Thyroid gland (tissue), 4 donors: ENCODE measurements around the gene FUCA2.

Source experiments
- POLR2A ChIP-seq, 2 donors: fragments of 450-650 bp; IDR thresholded peaks; one replicate each; pipeline ENCODE4 v1.6.1; 2017; ENCODE audit warnings: antibody characterized with exemption in 2 of 2, mild to moderate bottlenecking in 2 of 2, moderate library complexity in 1 of 2
- TF ChIP-seq, protein P1 (sequence below), 6 experiments: fragments of 200-600 bp in 3 of 6; fragments of 450-650 bp in 3 of 6; sonication (generic) in 3 of 6; IDR thresholded peaks; one replicate each; pipeline ENCODE4 v1.5.1; 2016 to 2019; ENCODE audit warnings: antibody characterized with exemption in 6 of 6, mild to moderate bottlenecking in 2 of 6, inconsistent platforms in 1 of 6, moderate library complexity in 1 of 6

- TF ChIP-seq, protein P1, sequence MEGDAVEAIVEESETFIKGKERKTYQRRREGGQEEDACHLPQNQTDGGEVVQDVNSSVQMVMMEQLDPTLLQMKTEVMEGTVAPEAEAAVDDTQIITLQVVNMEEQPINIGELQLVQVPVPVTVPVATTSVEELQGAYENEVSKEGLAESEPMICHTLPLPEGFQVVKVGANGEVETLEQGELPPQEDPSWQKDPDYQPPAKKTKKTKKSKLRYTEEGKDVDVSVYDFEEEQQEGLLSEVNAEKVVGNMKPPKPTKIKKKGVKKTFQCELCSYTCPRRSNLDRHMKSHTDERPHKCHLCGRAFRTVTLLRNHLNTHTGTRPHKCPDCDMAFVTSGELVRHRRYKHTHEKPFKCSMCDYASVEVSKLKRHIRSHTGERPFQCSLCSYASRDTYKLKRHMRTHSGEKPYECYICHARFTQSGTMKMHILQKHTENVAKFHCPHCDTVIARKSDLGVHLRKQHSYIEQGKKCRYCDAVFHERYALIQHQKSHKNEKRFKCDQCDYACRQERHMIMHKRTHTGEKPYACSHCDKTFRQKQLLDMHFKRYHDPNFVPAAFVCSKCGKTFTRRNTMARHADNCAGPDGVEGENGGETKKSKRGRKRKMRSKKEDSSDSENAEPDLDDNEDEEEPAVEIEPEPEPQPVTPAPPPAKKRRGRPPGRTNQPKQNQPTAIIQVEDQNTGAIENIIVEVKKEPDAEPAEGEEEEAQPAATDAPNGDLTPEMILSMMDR (IDR thresholded peaks at IDR 0.05) = no peak
- no peak for TF ChIP-seq POLR2A (IDR thresholded peaks at IDR 0.05)
Measured at GRCh38 chr6:143527677-143528076, 16.2 kb upstream of the FUCA2 start.
